Kidney tubule cell (primary cell): ENCODE results near the gene PGC.

Source experiments
- DNase-seq: peaks from one replicate; pipeline ENCODE4 v3.0.0-alpha.2; 2018; ENCODE audit warnings: low spot score

Gene PGC

GRCh38 chr6:41730531-41731436 lies 16.4 kb downstream of the PGC start:
- DNase-seq = no peak

GRCh38 chr6:41729624-41730023 lies 17.6 kb downstream of the PGC start:
- DNase-seq = no peak

GRCh38 chr6:41728954-41729353 lies 18.2 kb downstream of the PGC start:
- DNase-seq = no peak

- no peak for DNase-seq
Observed at GRCh38 chr6:41728073-41728936, 18.9 kb downstream of the PGC start.

- no peak for DNase-seq
Observed at GRCh38 chr6:41727705-41728072, 19.5 kb downstream of the PGC start.

GRCh38 chr6:41726876-41727275 lies 20.3 kb downstream of the PGC start:
- DNase-seq = no peak

GRCh38 chr6:41724586-41725501 lies 22.4 kb downstream of the PGC start:
- DNase-seq = no peak

GRCh38 chr6:41724228-41724580 lies 23.0 kb downstream of the PGC start:
- DNase-seq = no peak

- peak; percentile 61 for DNase-seq
Observed at GRCh38 chr6:41723530-41724227, 23.5 kb downstream of the PGC start.

GRCh38 chr6:41722969-41723529 lies 24.1 kb downstream of the PGC start:
- no peak for DNase-seq

GRCh38 chr6:41721414-41721813 lies 25.8 kb downstream of the PGC start:
- DNase-seq = no peak

- no peak for DNase-seq
Observed at GRCh38 chr6:41720783-41721182, 26.4 kb downstream of the PGC start.

GRCh38 chr6:41720262-41720620 lies 27.0 kb downstream of the PGC start:
- no peak for DNase-seq

- no peak for DNase-seq
Observed at GRCh38 chr6:41719436-41720261, 27.5 kb downstream of the PGC start.

- no peak for DNase-seq
Observed at GRCh38 chr6:41718828-41719227, 28.4 kb downstream of the PGC start.

- DNase-seq = no peak
Observed at GRCh38 chr6:41717392-41717736, 29.8 kb downstream of the PGC start.

- DNase-seq = no peak
Observed at GRCh38 chr6:41716516-41717391, 30.4 kb downstream of the PGC start.

GRCh38 chr6:41715795-41716515 lies 31.2 kb downstream of the PGC start:
- peak; percentile 37 for DNase-seq
